ENCODE results near the gene PTPN11. TPM values are rescaled to one million over a fixed set of nuclear protein-coding genes. Genes with fewer than 3 reads are reported as not detected.

The PTPN11 gene
- total RNA-seq, 1 donor from 2014 or later = 86.3 TPM

GRCh38 chr12:112496496-112496895 is 77.7 kb downstream of the PTPN11 start:
- Mint-ChIP-seq H3K4me3 (no peak overlapping the region), H3K27ac (no peak overlapping the region), H3K36me3 (peaks cover 56% of the 10 kb centered on the region), H3K27me3 (ENCODE audit: low read depth) (no peaks in the 10 kb centered on the region), H3K4me1 (no peaks in the 10 kb centered on the region), H3K9me3 (no peaks in the 10 kb centered on the region)
- TF ChIP-seq CTCF (IDR thresholded peaks at IDR 0.05; ENCODE audit: unreplicated experiment) = no peak
- no peak for DNase-seq (ENCODE audit: low spot score in 2 of 2, unreplicated experiment in 2 of 2)

GRCh38 chr12:112498580-112498979 is 79.8 kb downstream of the PTPN11 start:
- TF ChIP-seq CTCF (IDR thresholded peaks at IDR 0.05; ENCODE audit: unreplicated experiment) = no peak
- Mint-ChIP-seq H3K27me3 (ENCODE audit: low read depth) (no peaks in the 10 kb centered on the region), H3K4me3 (no peak overlapping the region), H3K9me3 (no peaks in the 10 kb centered on the region), H3K4me1 (no peaks in the 10 kb centered on the region), H3K27ac (no peak overlapping the region), H3K36me3 (peaks cover 52% of the 10 kb centered on the region)
- DNase-seq (ENCODE audit: low spot score in 2 of 2, unreplicated experiment in 2 of 2) = no peak

GRCh38 chr12:112503512-112503911 is 84.8 kb downstream of the PTPN11 start:
- peaks cover 49% of the 10 kb centered on the region for H3K36me3 Mint-ChIP-seq
- H3K9me3 Mint-ChIP-seq = no peaks in the 10 kb centered on the region
- H3K4me1 Mint-ChIP-seq = no peaks in the 10 kb centered on the region
- no peak overlapping the region for H3K27ac Mint-ChIP-seq
- no peak for DNase-seq (ENCODE audit: low spot score in 2 of 2, unreplicated experiment in 2 of 2)
- TF ChIP-seq CTCF (IDR thresholded peaks at IDR 0.05; ENCODE audit: unreplicated experiment) = no peak
- no peaks in the 10 kb centered on the region for H3K27me3 Mint-ChIP-seq (ENCODE audit: low read depth)
- no peak overlapping the region for H3K4me3 Mint-ChIP-seq

GRCh38 chr12:112506513-112507166 is 87.9 kb downstream of the PTPN11 start:
- Mint-ChIP-seq H3K27ac (no peak overlapping the region), H3K36me3 (peaks cover 43% of the 10 kb centered on the region), H3K9me3 (no peaks in the 10 kb centered on the region), H3K27me3 (ENCODE audit: low read depth) (no peaks in the 10 kb centered on the region), H3K4me3 (no peak overlapping the region), H3K4me1 (no peaks in the 10 kb centered on the region)
- no peak for DNase-seq (ENCODE audit: low spot score in 2 of 2, unreplicated experiment in 2 of 2)
- TF ChIP-seq CTCF (IDR thresholded peaks at IDR 0.05; ENCODE audit: unreplicated experiment) = no peak

GRCh38 chr12:112513471-112513870 is 94.7 kb downstream of the PTPN11 start:
- TF ChIP-seq CTCF (IDR thresholded peaks at IDR 0.05; ENCODE audit: unreplicated experiment) = no peak
- H3K4me3 Mint-ChIP-seq = no peak overlapping the region
- H3K36me3 Mint-ChIP-seq = peaks cover 2% of the 10 kb centered on the region
- H3K4me1 Mint-ChIP-seq = no peaks in the 10 kb centered on the region
- DNase-seq (ENCODE audit: low spot score in 2 of 2, unreplicated experiment in 2 of 2) = no peak
- H3K27me3 Mint-ChIP-seq (ENCODE audit: low read depth) = no peaks in the 10 kb centered on the region
- no peak overlapping the region for H3K27ac Mint-ChIP-seq
- no peaks in the 10 kb centered on the region for H3K9me3 Mint-ChIP-seq

- DNase-seq (ENCODE audit: low spot score in 2 of 2, unreplicated experiment in 2 of 2) = no peak
- no peak for TF ChIP-seq CTCF (IDR thresholded peaks at IDR 0.05; ENCODE audit: unreplicated experiment)
- Mint-ChIP-seq H3K4me3 (no peak overlapping the region), H3K27me3 (ENCODE audit: low read depth) (no peaks in the 10 kb centered on the region), H3K27ac (no peak overlapping the region), H3K4me1 (no peaks in the 10 kb centered on the region), H3K9me3 (no peaks in the 10 kb centered on the region), H3K36me3 (peaks cover 2% of the 10 kb centered on the region)
These were observed 95.7 kb downstream of the PTPN11 start for GRCh38 chr12:112514456-112514855.
